OCI-LY7 (cell line): ENCODE data around the gene PMM2.

Experiments used
- CTCF ChIP-seq: fragments of 200-600 bp; sonication (generic); conservative IDR thresholded peaks from 2 replicates; pipeline ENCODE4 v1.5.1; 2014; ENCODE audit warnings: mild to moderate bottlenecking, antibody characterized with exemption, low read length, moderate library complexity, mixed read lengths
- EZH2phosphoT487 ChIP-seq: fragments of 200-600 bp; sonication (generic); IDR thresholded peaks from 2 replicates; pipeline ENCODE4 v1.6.1; 2018; ENCODE audit warnings: low read depth, borderline replicate concordance, mild to moderate bottlenecking, mixed run types, antibody characterized with exemption, low read length, moderate library complexity, mixed read lengths

GRCh38 chr16:8801701-8802100 lies 4.1 kb downstream of the PMM2 start:
- no peak for TF ChIP-seq CTCF
- TF ChIP-seq EZH2phosphoT487 = no peak
